Heart right ventricle (tissue), 16 donors: Measurements from ENCODE around the gene IRX3. TPM values are rescaled to one million over a fixed set of nuclear protein-coding genes. Genes with fewer than 3 reads are reported as not detected.

Experiments used
- ATAC-seq, 8 donors: fragments of 200-7000 bp; cut with Tn5 transposase; one replicate each; pipeline ENCODE4 v1.9.1; 2020; ENCODE audit warnings: mild to moderate bottlenecking in 8 of 8, moderate library complexity in 8 of 8, moderate number of reproducible peaks in 1 of 8
- DNase-seq, 2 donors: peaks; one replicate each; pipeline ENCODE4 v3.0.0-alpha.2; 2020
- H3K27ac ChIP-seq, 10 donors: fragments of 200-600 bp; sonication (generic) in 2 of 10; one replicate each; pipeline versions ENCODE4 v1.5.0 to v1.8.0; 2020 to 2022; ENCODE audit warnings: mild to moderate bottlenecking in 3 of 10
- H3K27me3 ChIP-seq, 7 donors: fragments of 200-600 bp; one replicate each; pipeline ENCODE4 v1.8.0; 2021 to 2022; ENCODE audit warnings: mild to moderate bottlenecking in 2 of 7
- H3K36me3 ChIP-seq, 9 donors: fragments of 200-600 bp; sonication (generic) in 1 of 9; one replicate each; pipeline versions ENCODE4 v1.5.0 to v1.8.0; 2020 to 2022; ENCODE audit warnings: mild to moderate bottlenecking in 2 of 9
- H3K4me1 ChIP-seq, 9 donors: fragments of 200-600 bp; sonication (generic) in 1 of 9; one replicate each; pipeline versions ENCODE4 v1.5.0 to v1.8.0; 2020 to 2022; ENCODE audit warnings: mild to moderate bottlenecking in 4 of 9
- H3K4me3 ChIP-seq, 10 donors: fragments of 200-600 bp; sonication (generic) in 2 of 10; one replicate each; pipeline versions ENCODE4 v1.5.0 to v1.8.0; 2020 to 2022; ENCODE audit warnings: mild to moderate bottlenecking in 7 of 10, moderate library complexity in 2 of 10
- H3K9me3 ChIP-seq, 11 donors: fragments of 200-600 bp in 10 of 11; sonication (generic) in 2 of 11; one replicate each; pipeline versions ENCODE4 v1.5.0 to v1.8.0; 2013 to 2022; ENCODE audit warnings: mild to moderate bottlenecking in 2 of 11, control low read depth in 1 of 11, moderate library complexity in 1 of 11
- WGBS, 2 donors: extraction: QIAGEN DNeasy Blood & Tissue Kit; methylation state at CpG; one replicate each; pipeline ENCODE4 v1.1.7; 2013; ENCODE audit warnings: inconsistent platforms in 1 of 2; 5-methylcytosine and 5-hydroxymethylcytosine counted together
- intact Hi-C, 10 donors: fragments of 100-400 bp; cut with DNase I; formaldehyde crosslinking; loops; one replicate each; pipeline versions ENCODE4 v1.11.1 to v1.14.2; 2022
- polyA plus RNA-seq, 2 donors: library from polyadenylated mRNA; stranded (reverse); fragments of 200-250 nt; gene quantifications; one replicate each; pipeline ENCODE4 v1.2.3, GENCODE V29; 2013
- total RNA-seq, 10 donors: library from RNA; stranded (reverse); fragmentation: NEBNext Ultra II Directional in 3 of 10; extraction: Animal tissue kit (Norgen Biotek cat#: 25700) in 3 of 10; gene quantifications; one replicate each; pipeline versions ENCODE4 v1.2.1 to v1.2.4, GENCODE V29; 2021 to 2023
- TF ChIP-seq, protein P1 (sequence below), 9 donors: fragments of 200-600 bp; sonication (generic) in 2 of 9; IDR thresholded peaks; one replicate each; pipeline versions ENCODE4 v1.5.0 to v1.8.0; 2021 to 2022; ENCODE audit warnings: antibody characterized with exemption in 9 of 9, mild to moderate bottlenecking in 5 of 9, moderate library complexity in 1 of 9
- donor health status: Arrhythmogenic right ventricular cardiomyopathy.
- donor health status: ischemic (EF 13 %, LVEDD 7.1; RV severe dilation, severe dysfunction).
- donor health status: healthy with polysubstance abuse.
- donor health status: DM: no; HTN: yes; CAD: no.
- donor health status: DM: no; HTN: no; CAD: no.
- donor health status: ischemic (EF 25% LVEDD 6.9; RV normal size, moderate dysfunction).
- donor health status: ischemic (EF 25% LVEDD 5.7; RV mildly dilated, moderate dysfunction).
- donor health status: healthy.
- donor health status: DM: yes; HTN: yes; CAD: no.
- donor health status: Ischemic cardiomyopathy.
- donor health status: ischemic (EF 35%, LVEDD 5.7; RV mildly dilated, moderate dysfunction).
- donor health status: nonischemic (EF 11% LVEDD 7.7; RV severe dilation, severe dysfunction).
- donor health status: DM: yes; HTN: yes; CAD: no.
- donor health status: PGD.
- donor health status: ischemic (EF 29% LVEDD 5.4; RV normal size, mild dysfunction).
- donor health status: nonischemic (EF 23%, LVEDD 6.1; RV moderate dilation, normal function).

IRX3 gene
- total and polyA plus RNA-seq, 12 donors, result 24.7 to 85.7 (median 65.1) TPM

DNA sequence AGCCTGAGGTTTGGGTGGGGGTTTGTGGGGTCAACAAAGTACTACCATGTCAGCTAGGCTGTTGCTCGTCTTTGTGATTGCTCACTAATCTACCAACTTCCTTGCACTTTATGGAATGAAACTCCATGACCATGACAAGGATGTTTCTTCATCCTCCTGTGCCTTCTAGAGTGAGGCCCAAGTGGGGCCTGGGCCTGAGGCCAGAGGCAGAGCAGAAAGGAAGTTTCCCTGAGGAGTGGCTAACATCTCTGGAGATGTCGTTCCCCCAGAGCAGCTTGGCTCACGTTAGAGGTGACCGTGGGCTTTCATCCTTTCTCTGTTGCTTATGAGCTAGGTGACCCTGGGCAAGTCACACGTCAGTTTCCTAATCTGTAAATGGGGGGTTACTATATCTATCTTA is 41.0 kb upstream of the IRX3 start:
- ATAC-seq, result no peak
- Histone ChIP-seq H3K4me3 (no peak overlapping the region), H3K27ac (no peak overlapping the region), H3K36me3 (no peaks in the 10 kb centered on the region), H3K27me3 (peaks cover 0 to 14% (median 0%) of the 10 kb centered on the region in 7 donors), H3K4me1 (peaks cover 0 to 12% (median 0%) of the 10 kb centered on the region in 9 donors), H3K9me3 (no peaks in the 10 kb centered on the region)
- no peak for DNase-seq
- WGBS, 2 donors, result 65 to 66% methylated on average over 5 of the region's 5 CpGs
- intact Hi-C loops, result no loop called here
- TF ChIP-seq, protein P1, sequence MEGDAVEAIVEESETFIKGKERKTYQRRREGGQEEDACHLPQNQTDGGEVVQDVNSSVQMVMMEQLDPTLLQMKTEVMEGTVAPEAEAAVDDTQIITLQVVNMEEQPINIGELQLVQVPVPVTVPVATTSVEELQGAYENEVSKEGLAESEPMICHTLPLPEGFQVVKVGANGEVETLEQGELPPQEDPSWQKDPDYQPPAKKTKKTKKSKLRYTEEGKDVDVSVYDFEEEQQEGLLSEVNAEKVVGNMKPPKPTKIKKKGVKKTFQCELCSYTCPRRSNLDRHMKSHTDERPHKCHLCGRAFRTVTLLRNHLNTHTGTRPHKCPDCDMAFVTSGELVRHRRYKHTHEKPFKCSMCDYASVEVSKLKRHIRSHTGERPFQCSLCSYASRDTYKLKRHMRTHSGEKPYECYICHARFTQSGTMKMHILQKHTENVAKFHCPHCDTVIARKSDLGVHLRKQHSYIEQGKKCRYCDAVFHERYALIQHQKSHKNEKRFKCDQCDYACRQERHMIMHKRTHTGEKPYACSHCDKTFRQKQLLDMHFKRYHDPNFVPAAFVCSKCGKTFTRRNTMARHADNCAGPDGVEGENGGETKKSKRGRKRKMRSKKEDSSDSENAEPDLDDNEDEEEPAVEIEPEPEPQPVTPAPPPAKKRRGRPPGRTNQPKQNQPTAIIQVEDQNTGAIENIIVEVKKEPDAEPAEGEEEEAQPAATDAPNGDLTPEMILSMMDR (IDR thresholded peaks at IDR 0.05), result no peak

DNA sequence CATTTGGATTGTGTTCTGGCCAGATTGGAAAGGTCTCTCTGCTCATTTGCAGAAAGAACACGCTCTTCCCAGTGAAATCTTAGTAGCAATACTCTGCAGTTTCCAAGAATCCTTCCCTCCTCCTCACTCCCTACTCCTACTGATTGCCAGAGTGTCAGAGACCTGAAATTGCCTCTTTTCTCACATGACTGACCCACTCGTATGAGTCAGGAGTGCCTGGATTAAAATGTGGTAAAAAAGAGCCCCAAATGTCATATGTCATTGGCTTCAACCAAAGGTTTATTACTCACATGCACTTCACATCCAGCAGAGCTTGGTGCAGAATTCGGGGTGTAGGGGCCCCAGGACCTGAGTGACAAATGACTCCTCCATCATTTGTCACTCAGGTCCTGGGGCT is 39.7 kb upstream of the IRX3 start:
- intact Hi-C loops, result no loop called here
- 66 to 72% methylated on average over 3 of the region's 3 CpGs for WGBS, 2 donors
- no peaks in the 10 kb centered on the region for H3K9me3 ChIP-seq
- peaks cover 0 to 12% (median 0%) of the 10 kb centered on the region in 9 donors for H3K4me1 ChIP-seq
- DNase-seq (no peak), ATAC-seq (peak in 5 of 8 donors; percentile 44 to 66 (median 46))
- H3K4me3 ChIP-seq, result no peak overlapping the region
- TF ChIP-seq, protein P1 (IDR thresholded peaks at IDR 0.05), result no peak
- H3K36me3 ChIP-seq, result no peaks in the 10 kb centered on the region
- H3K27me3 ChIP-seq, result peaks cover 0 to 7% (median 0%) of the 10 kb centered on the region in 7 donors
- H3K27ac ChIP-seq, result peak overlapping the region in 3 of 10 donors; percentile 15 to 39 (median 26)

DNA sequence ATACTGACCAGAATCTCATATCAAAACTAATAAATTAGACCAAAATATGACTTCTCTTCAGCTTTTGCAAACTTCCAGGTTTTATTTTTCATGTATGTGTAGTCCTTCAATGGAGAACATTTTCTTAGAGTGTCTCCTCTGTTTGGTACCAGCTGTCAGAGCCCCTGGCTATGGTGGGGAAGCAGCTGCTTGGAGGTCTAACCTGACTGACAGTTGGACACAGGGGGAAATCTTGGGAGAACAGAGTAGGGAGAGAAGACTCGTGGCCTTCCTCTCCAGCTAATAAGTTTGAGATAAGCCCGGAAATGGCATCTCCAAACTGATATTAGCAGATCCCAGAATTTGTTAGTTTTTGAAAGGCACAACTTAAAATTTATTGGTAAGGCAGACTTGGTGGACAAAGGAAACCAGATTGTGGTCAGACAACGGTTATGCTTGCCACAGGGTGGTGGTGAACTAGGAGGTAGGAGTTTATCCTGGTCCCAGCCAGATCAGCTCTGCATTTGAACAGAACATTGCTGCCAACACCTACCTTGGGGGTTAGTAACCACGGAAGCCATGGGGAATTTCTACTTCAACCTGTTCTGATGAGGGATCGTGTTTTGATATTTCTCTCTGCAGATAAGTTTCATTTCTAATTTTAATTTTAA is 39.2 kb upstream of the IRX3 start:
- Histone ChIP-seq H3K9me3 (no peaks in the 10 kb centered on the region), H3K4me1 (peaks cover 0 to 12% (median 0%) of the 10 kb centered on the region in 9 donors), H3K36me3 (no peaks in the 10 kb centered on the region), H3K4me3 (no peak overlapping the region), H3K27me3 (peaks cover 0 to 3% (median 0%) of the 10 kb centered on the region in 7 donors), H3K27ac (peak overlapping the region in 3 of 10 donors; percentile 9 to 39 (median 26))
- TF ChIP-seq, protein P1 (IDR thresholded peaks at IDR 0.05), result no peak
- peak in 1 of 8 donors; percentile 27 for ATAC-seq
- intact Hi-C loops, result no loop called here
- DNase-seq, result no peak
- WGBS, 2 donors, result 50 to 58% methylated on average over 5 of the region's 5 CpGs

DNA sequence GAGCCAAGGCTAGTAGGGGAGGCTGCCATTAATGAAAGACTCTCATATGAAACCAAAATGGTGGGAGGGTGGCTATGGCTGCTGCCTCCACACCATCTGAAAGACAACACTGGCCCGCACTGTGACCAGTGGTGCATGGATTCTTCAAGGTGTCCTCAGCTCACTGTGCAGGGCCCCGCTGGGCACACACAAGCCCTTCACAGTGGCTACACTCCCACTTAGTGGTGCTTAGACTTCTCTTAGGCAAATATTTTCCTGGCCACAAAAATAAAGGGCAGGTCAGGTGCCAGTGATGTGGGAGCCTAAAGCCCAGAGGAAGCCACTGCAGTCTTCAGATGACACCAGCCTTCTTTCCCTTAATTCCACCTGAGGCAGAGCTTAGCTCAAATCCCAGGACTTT is 38.1 kb upstream of the IRX3 start:
- Histone ChIP-seq H3K4me3 (no peak overlapping the region), H3K9me3 (no peaks in the 10 kb centered on the region), H3K4me1 (peaks cover 0 to 12% (median 0%) of the 10 kb centered on the region in 9 donors), H3K27me3 (no peaks in the 10 kb centered on the region), H3K27ac (no peak overlapping the region), H3K36me3 (no peaks in the 10 kb centered on the region)
- ATAC-seq, result no peak
- TF ChIP-seq, protein P1 (IDR thresholded peaks at IDR 0.05), result no peak
- intact Hi-C loops, result no loop called here
- no peak for DNase-seq
- WGBS, 2 donors, result 94 to 100% methylated on average over 2 of the region's 2 CpGs
